ENCODE measurements around the gene TMEM87B. TPM values are rescaled to one million over a fixed set of nuclear protein-coding genes. Genes with fewer than 3 reads are reported as not detected.

Gene TMEM87B
- total and polyA plus RNA-seq, 2 of the 4 experiments (the other 2 are of a cell fraction) = 6.3 to 12.5 TPM

DNA sequence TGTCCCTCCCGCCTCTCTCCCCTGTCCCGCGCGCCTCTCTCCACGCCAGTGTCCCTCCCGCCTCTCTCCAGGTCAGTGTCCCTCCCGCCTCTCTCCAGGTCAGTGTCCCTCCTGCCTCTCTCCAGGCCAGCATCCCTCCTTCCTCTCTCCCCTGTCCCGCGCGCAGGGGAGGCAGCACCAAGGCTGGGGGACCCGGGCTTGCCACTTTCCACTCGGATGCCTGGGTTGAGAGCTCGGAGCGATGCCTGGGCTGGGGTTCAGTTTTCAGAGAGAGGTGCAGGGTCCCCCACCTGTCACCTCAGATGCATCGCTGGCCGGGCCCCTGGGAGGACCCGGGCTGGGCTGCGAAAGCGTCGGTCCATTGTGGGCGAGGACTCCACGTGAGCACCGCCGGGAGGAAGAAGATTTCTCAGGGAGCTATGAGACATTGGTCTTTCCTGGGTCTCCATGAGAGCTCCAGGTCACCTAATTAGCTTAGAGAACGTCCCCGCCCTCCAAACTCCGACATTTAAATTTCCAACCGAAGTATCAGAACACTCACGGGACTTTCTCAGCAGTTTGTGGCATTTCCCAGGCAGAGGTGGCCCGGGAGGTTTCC is 85.2 kb downstream of the TMEM87B start:
- H3K36me3 ChIP-seq (ENCODE audit: control insufficient read depth, insufficient read depth, low read length) = no peaks in the 10 kb centered on the region
- H3K4me1 ChIP-seq (ENCODE audit: control insufficient read depth, insufficient read depth, low read length) = peaks cover 6% of the 10 kb centered on the region; the same call in 1 of the 2 replicates
- H3K79me1 ChIP-seq (ENCODE audit: low read depth in 1 of 2, low read length in 2 of 2) = no peaks in the 10 kb centered on the region
- H4K8ac ChIP-seq (ENCODE audit: low read depth in 2 of 2, low read length in 2 of 2) = no peak overlapping the region
- H3K4me2 ChIP-seq (ENCODE audit: low read depth, low read length) = no peak overlapping the region
- H3K18ac ChIP-seq (ENCODE audit: low read depth, low read length) = no peak overlapping the region
- H3K9ac ChIP-seq (ENCODE audit: low read depth, low read length) = no peak overlapping the region
- in situ Hi-C loops (cut with MboI; ENCODE audit: low sequenced_read_pairs) (no loop called here), intact Hi-C loops (cut with micrococcal nuclease) (no loop called here), dilution Hi-C loops (cut with HindIII; ENCODE audit: low sequenced_read_pairs, unreplicated experiment) (no loop called here)
- H3K4me3 ChIP-seq (ENCODE audit: insufficient read depth, low read depth, low read length) = no peak overlapping the region
- ChIA-PET CTCF (no interaction called here), POLR2A (ENCODE audit: unreplicated experiment) (no interaction called here)
- H2BK15ac ChIP-seq (ENCODE audit: low read depth, low read length) = no peak overlapping the region
- DNase-seq = no peak
- peaks cover 9% of the 10 kb centered on the region for H3K9me1 ChIP-seq (ENCODE audit: insufficient read depth, low read length)
- no peaks in the 10 kb centered on the region for H4K20me1 ChIP-seq (ENCODE audit: insufficient read depth, low read length)
- no peak overlapping the region for H2AK9ac ChIP-seq (replicated peaks; ENCODE audit: low read depth, low read length, poor library complexity)
- no TSS peak for BruUV-seq (replicated peaks)
- no peak overlapping the region for H3K14ac ChIP-seq (replicated peaks; ENCODE audit: low read depth, low read length)
- H2AK5ac ChIP-seq (ENCODE audit: low read depth, low read length) = no peak overlapping the region; the same call in 1 of the 2 replicates
- no peaks in the 10 kb centered on the region for H3K27me3 ChIP-seq (ENCODE audit: control insufficient read depth, insufficient read depth, low read length)
- no peak for TF ChIP-seq RAD21 (IDR thresholded peaks at IDR 0.05; ENCODE audit: low read length)
- no peak for TF ChIP-seq BHLHE40 (IDR thresholded peaks at IDR 0.05; ENCODE audit: low read depth, low read length)
- no peak for TF ChIP-seq MAZ (IDR thresholded peaks at IDR 0.05; ENCODE audit: borderline replicate concordance, low read depth, low read length)
- no peak for TF ChIP-seq CHD1 (IDR thresholded peaks at IDR 0.05; ENCODE audit: low read depth, low read length)
- TF ChIP-seq RFX5 (IDR thresholded peaks at IDR 0.05; ENCODE audit: low read depth, low read length) = no peak
- no peak for TF ChIP-seq CTCF (conservative IDR thresholded peaks at IDR 0.05; ENCODE audit: low read depth, low read length)
- TF ChIP-seq ELK1 (IDR thresholded peaks at IDR 0.05; ENCODE audit: borderline replicate concordance, low read depth, low read length) = no peak
- no peak for TF ChIP-seq POLR2A (IDR thresholded peaks at IDR 0.05; ENCODE audit: low read depth, low read length)
- no peak for TF ChIP-seq SMC3 (IDR thresholded peaks at IDR 0.05; ENCODE audit: low read depth, low read length)
- TF ChIP-seq RCOR1 (IDR thresholded peaks at IDR 0.05; ENCODE audit: insufficient replicate concordance, low read length) = no peak
- TF ChIP-seq MAFK (IDR thresholded peaks at IDR 0.05; ENCODE audit: low read depth, low read length) = no peak
- TF ChIP-seq MXI1 (IDR thresholded peaks at IDR 0.05; ENCODE audit: borderline replicate concordance, low read depth, low read length) = no peak
- no peak for TF ChIP-seq NFE2L2 (IDR thresholded peaks at IDR 0.05; ENCODE audit: low read depth, low read length)
- TF ChIP-seq CEBPB (IDR thresholded peaks at IDR 0.05; ENCODE audit: low read depth, low read length) = no peak
- TF ChIP-seq FOS (IDR thresholded peaks at IDR 0.05; ENCODE audit: low read depth, low read length) = no peak
- 38% methylated on average over 15 of the region's 30 CpGs; no CpG with 5 or more reads in 1 of the 2 experiments for WGBS, 2 experiments (ENCODE audit: extremely low coverage in 2 of 2, insufficient read length in 1 of 2)
- no peak overlapping the region for H2BK20ac ChIP-seq (ENCODE audit: low read depth, low read length)
- no peak overlapping the region for H3K27ac ChIP-seq (ENCODE audit: insufficient read depth, low read length)
- no peak overlapping the region for H3K4ac ChIP-seq (ENCODE audit: low read depth, low read length)
- H4K91ac ChIP-seq (ENCODE audit: insufficient read depth, low read depth, low read length) = no peak overlapping the region
- ATAC-seq (ENCODE audit: low read depth) = no peak
- H3K9me3 ChIP-seq (ENCODE audit: control insufficient read depth, insufficient read depth, low read length) = no peaks in the 10 kb centered on the region
- peak overlapping the region; percentile 70 for H2AFZ ChIP-seq (replicated peaks; ENCODE audit: low read length, poor library complexity)
- no peak overlapping the region for H3K23ac ChIP-seq (ENCODE audit: low read depth, low read length)
- H3K56ac ChIP-seq (ENCODE audit: extremely low read depth, insufficient read depth, low read length) = no peak overlapping the region
- no peak overlapping the region for H4K5ac ChIP-seq (ENCODE audit: low read depth, low read length)
- no peak overlapping the region for H2BK120ac ChIP-seq (ENCODE audit: low read depth, low read length)
- H2BK5ac ChIP-seq (ENCODE audit: low read depth, low read length, poor library complexity, severe bottlenecking) = no peak overlapping the region

Measured in IMR-90 (cell line).